Loucy (cell line): ENCODE data around the gene AKAP5.

ENCODE experiments used
- H2AFZ ChIP-seq: fragments of 200-600 bp; sonication (generic); 2 replicates; pipeline ENCODE4 v1.6.0; 2016; ENCODE audit warnings: antibody characterized with exemption, mild to moderate bottlenecking, low read length, moderate library complexity
- H3F3A ChIP-seq: fragments of 200-600 bp; 2 replicates; pipeline ENCODE4 v1.6.0; 2016; ENCODE audit warnings: antibody characterized with exemption, low read depth, mild to moderate bottlenecking
- H3K27me3 ChIP-seq: fragments of 200-600 bp; sonication (generic); 2 replicates; pipeline ENCODE4 v1.6.1; 2014; ENCODE audit warnings: low read length, mild to moderate bottlenecking; ENCODE audit not compliant: insufficient read depth, poor library complexity, severe bottlenecking
- H3K36me3 ChIP-seq: fragments of 200-600 bp; sonication (generic); 2 replicates; pipeline ENCODE4 v1.6.1; 2016; ENCODE audit warnings: low read length; ENCODE audit not compliant: insufficient read depth
- H3K4me1 ChIP-seq: fragments of 200-600 bp; sonication (generic); 2 replicates; pipeline ENCODE4 v1.5.1; 2014; ENCODE audit warnings: low read length, mild to moderate bottlenecking; ENCODE audit not compliant: insufficient read depth, poor library complexity, severe bottlenecking
- H3K4me2 ChIP-seq: fragments of 200-600 bp; sonication (generic); 2 replicates; pipeline ENCODE4 v1.6.0; 2014; ENCODE audit warnings: antibody characterized with exemption, low read length, low read depth, mild to moderate bottlenecking; ENCODE audit not compliant: poor library complexity, severe bottlenecking
- H3K4me3 ChIP-seq: fragments of 200-600 bp; sonication (generic); 2 replicates; pipeline ENCODE4 v1.5.1; 2014; ENCODE audit warnings: low read length, mild to moderate bottlenecking, mixed read lengths; ENCODE audit not compliant: poor library complexity, severe bottlenecking
- H3K79me2 ChIP-seq: fragments of 200-600 bp; sonication (generic); 2 replicates; pipeline ENCODE4 v1.6.1; 2014; ENCODE audit warnings: low read length; ENCODE audit not compliant: insufficient read depth
- H3K9ac ChIP-seq: fragments of 200-600 bp; sonication (generic); 2 replicates; pipeline ENCODE4 v1.6.0; 2014; ENCODE audit warnings: mild to moderate bottlenecking, low read depth, low read length, moderate library complexity; ENCODE audit not compliant: poor library complexity, severe bottlenecking
- H3K9me2 ChIP-seq: fragments of 200-600 bp; sonication (generic); replicated peaks from 2 replicates; pipeline ENCODE4 v1.6.1; 2016; ENCODE audit warnings: low read depth, low read length, mixed read lengths
- H3K9me3 ChIP-seq: fragments of 200-600 bp; sonication (generic); 2 replicates; pipeline ENCODE4 v1.6.1; 2014; ENCODE audit warnings: mild to moderate bottlenecking, antibody characterized with exemption, low read length, low read depth; ENCODE audit not compliant: insufficient read depth
- H4K20me1 ChIP-seq: fragments of 200-600 bp; sonication (generic); 2 replicates; pipeline ENCODE4 v1.6.0; 2014; ENCODE audit warnings: antibody characterized with exemption, low read length, mild to moderate bottlenecking; ENCODE audit not compliant: insufficient read depth, poor library complexity, severe bottlenecking
- EZH2phosphoT487 ChIP-seq: fragments of 200-600 bp; IDR thresholded peaks from 2 replicates; pipeline ENCODE4 v1.6.1; 2018; ENCODE audit warnings: antibody characterized with exemption, mild to moderate bottlenecking, moderate library complexity, borderline replicate concordance
- TF ChIP-seq, protein P1 (sequence below): fragments of 200-600 bp; sonication (generic); conservative IDR thresholded peaks from 2 replicates; pipeline ENCODE4 v1.5.1; 2014; ENCODE audit warnings: mild to moderate bottlenecking, antibody characterized with exemption, low read length

AKAP5 gene

GRCh38 chr14:64417771-64418125 is 47.6 kb upstream of the AKAP5 start:
- H3K9me3 ChIP-seq = no peaks in the 10 kb centered on the region
- H3K4me3 ChIP-seq = no peak overlapping the region
- TF ChIP-seq EZH2phosphoT487 = no peak
- no peaks in the 10 kb centered on the region for H3K27me3 ChIP-seq
- no peaks in the 10 kb centered on the region for H3K4me1 ChIP-seq
- H3K9me2 ChIP-seq = no peaks in the 10 kb centered on the region
- H3K36me3 ChIP-seq = peaks cover 75% of the 10 kb centered on the region; the same call in 1 of the 2 replicates
- no peaks in the 10 kb centered on the region for H3K79me2 ChIP-seq
- H3K4me2 ChIP-seq = no peak overlapping the region
- no peak overlapping the region for H2AFZ ChIP-seq
- H3K9ac ChIP-seq = no peak overlapping the region
- H4K20me1 ChIP-seq = no peaks in the 10 kb centered on the region
- no peaks in the 10 kb centered on the region for H3F3A ChIP-seq

DNA sequence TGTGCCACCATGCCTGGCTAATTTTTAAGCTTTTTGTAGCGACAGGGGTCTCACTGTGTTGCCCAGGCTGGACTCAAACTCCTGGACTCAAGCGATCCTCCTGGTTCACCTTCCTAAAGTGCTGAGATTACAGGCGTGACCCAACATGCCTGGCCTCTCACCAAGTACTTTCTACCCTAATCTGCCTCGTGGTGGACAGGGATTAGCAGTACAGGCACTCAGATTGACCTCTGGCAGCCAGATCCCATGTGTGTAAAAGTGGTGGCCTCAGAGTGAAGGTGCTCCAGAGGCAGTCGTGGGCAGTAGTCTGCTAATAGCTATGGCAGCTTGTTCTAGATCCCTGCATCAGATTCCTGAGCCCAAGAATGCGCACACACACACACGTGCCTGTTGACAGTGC is 46.3 kb upstream of the AKAP5 start:
- H3K79me2 ChIP-seq = no peaks in the 10 kb centered on the region
- no peaks in the 10 kb centered on the region for H4K20me1 ChIP-seq
- no peak for TF ChIP-seq EZH2phosphoT487
- TF ChIP-seq, protein P1, sequence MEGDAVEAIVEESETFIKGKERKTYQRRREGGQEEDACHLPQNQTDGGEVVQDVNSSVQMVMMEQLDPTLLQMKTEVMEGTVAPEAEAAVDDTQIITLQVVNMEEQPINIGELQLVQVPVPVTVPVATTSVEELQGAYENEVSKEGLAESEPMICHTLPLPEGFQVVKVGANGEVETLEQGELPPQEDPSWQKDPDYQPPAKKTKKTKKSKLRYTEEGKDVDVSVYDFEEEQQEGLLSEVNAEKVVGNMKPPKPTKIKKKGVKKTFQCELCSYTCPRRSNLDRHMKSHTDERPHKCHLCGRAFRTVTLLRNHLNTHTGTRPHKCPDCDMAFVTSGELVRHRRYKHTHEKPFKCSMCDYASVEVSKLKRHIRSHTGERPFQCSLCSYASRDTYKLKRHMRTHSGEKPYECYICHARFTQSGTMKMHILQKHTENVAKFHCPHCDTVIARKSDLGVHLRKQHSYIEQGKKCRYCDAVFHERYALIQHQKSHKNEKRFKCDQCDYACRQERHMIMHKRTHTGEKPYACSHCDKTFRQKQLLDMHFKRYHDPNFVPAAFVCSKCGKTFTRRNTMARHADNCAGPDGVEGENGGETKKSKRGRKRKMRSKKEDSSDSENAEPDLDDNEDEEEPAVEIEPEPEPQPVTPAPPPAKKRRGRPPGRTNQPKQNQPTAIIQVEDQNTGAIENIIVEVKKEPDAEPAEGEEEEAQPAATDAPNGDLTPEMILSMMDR = no peak
- H3K36me3 ChIP-seq = peaks cover 71% of the 10 kb centered on the region; the same call in 1 of the 2 replicates
- H3F3A ChIP-seq = no peaks in the 10 kb centered on the region
- no peak overlapping the region for H3K4me3 ChIP-seq
- H2AFZ ChIP-seq = no peak overlapping the region
- H3K4me1 ChIP-seq = no peaks in the 10 kb centered on the region
- no peak overlapping the region for H3K4me2 ChIP-seq
- no peak overlapping the region for H3K9ac ChIP-seq
- H3K9me3 ChIP-seq = no peaks in the 10 kb centered on the region
- no peaks in the 10 kb centered on the region for H3K27me3 ChIP-seq
- H3K9me2 ChIP-seq = no peaks in the 10 kb centered on the region

DNA sequence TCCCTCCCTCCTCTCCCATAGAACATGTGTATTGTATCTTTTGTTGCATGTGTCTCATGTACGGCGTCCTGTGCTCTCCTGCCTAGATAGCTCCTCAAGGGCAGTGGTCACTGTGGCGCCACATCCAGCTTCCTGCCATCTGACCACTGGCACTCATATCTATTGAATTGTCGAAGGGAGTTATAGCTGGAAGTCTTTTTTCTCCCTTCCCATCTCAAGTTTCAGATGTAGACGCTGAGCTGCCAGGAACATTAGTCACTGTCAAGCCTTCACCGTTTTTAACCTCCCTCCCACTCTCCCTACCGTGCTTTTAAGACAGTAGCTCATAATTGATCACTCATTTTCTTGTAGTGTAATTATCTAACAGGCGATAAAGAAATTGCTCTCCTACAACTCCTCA is 44.1 kb upstream of the AKAP5 start:
- Histone ChIP-seq H3K27me3 (no peaks in the 10 kb centered on the region), H3K9ac (no peak overlapping the region), H3K4me2 (no peak overlapping the region), H3K79me2 (no peaks in the 10 kb centered on the region), H4K20me1 (no peaks in the 10 kb centered on the region), H3F3A (no peaks in the 10 kb centered on the region), H2AFZ (no peak overlapping the region), H3K4me3 (no peak overlapping the region), H3K9me3 (no peaks in the 10 kb centered on the region), H3K9me2 (no peaks in the 10 kb centered on the region), H3K36me3 (peaks cover 76% of the 10 kb centered on the region; the same call in 1 of the 2 replicates), H3K4me1 (no peaks in the 10 kb centered on the region)
- TF ChIP-seq, protein P1 = no peak
- TF ChIP-seq EZH2phosphoT487 = no peak

- no peaks in the 10 kb centered on the region for H3K27me3 ChIP-seq
- H3F3A ChIP-seq = no peaks in the 10 kb centered on the region
- H3K4me2 ChIP-seq = no peak overlapping the region
- no peaks in the 10 kb centered on the region for H3K79me2 ChIP-seq
- peaks cover 73% of the 10 kb centered on the region; the same call in 1 of the 2 replicates for H3K36me3 ChIP-seq
- H2AFZ ChIP-seq = no peak overlapping the region
- H3K4me3 ChIP-seq = no peak overlapping the region
- no peaks in the 10 kb centered on the region for H3K9me3 ChIP-seq
- no peaks in the 10 kb centered on the region for H4K20me1 ChIP-seq
- H3K9ac ChIP-seq = no peak overlapping the region
- H3K4me1 ChIP-seq = no peaks in the 10 kb centered on the region
- H3K9me2 ChIP-seq = no peaks in the 10 kb centered on the region
- no peak for TF ChIP-seq EZH2phosphoT487
- TF ChIP-seq, protein P1 = no peak
Measured at GRCh38 chr14:64422005-64422404, 43.3 kb upstream of the AKAP5 start.
